Stimulated activated CD8-positive, alpha-beta memory T cell treated with anti-CD3 and anti-CD28 coated beads, Interleukin-2, amount 100 ng/mL, for 48 hours (primary cell): ENCODE data around the gene FAM53A.

Experiments used
- DNase-seq, 2 donors: peaks; one replicate each; pipeline ENCODE4 v3.0.0-alpha.2; 2020; ENCODE audit warnings: low read depth in 2 of 2

FAM53A gene

GRCh38 chr4:1623821-1624518, 60.1 kb downstream of the FAM53A start:
- no peak for DNase-seq

GRCh38 chr4:1623400-1623799, 60.7 kb downstream of the FAM53A start:
- no peak for DNase-seq

- DNase-seq, result no peak
Observed at GRCh38 chr4:1622956-1623355, 61.2 kb downstream of the FAM53A start.

- no peak for DNase-seq
Observed at GRCh38 chr4:1622238-1622637, 61.9 kb downstream of the FAM53A start.

- no peak for DNase-seq
Observed at GRCh38 chr4:1621526-1621925, 62.6 kb downstream of the FAM53A start.

- DNase-seq, result no peak
Observed at GRCh38 chr4:1619151-1619672, 64.9 kb downstream of the FAM53A start.

- DNase-seq, result no peak
Observed at GRCh38 chr4:1618438-1618837, 65.7 kb downstream of the FAM53A start.

- DNase-seq, result no peak
Observed at GRCh38 chr4:1616557-1616930, 67.6 kb downstream of the FAM53A start.

- DNase-seq, result no peak
Observed at GRCh38 chr4:1615786-1616556, 68.1 kb downstream of the FAM53A start.

GRCh38 chr4:1614854-1615595, 69.1 kb downstream of the FAM53A start:
- DNase-seq, result no peak

- DNase-seq, result no peak
Observed at GRCh38 chr4:1614502-1614853, 69.6 kb downstream of the FAM53A start.

GRCh38 chr4:1614049-1614448, 70.1 kb downstream of the FAM53A start:
- DNase-seq, result no peak

- no peak for DNase-seq
Observed at GRCh38 chr4:1613099-1613495, 71.0 kb downstream of the FAM53A start.

GRCh38 chr4:1612278-1613098, 71.6 kb downstream of the FAM53A start:
- no peak for DNase-seq

- no peak for DNase-seq
Observed at GRCh38 chr4:1611501-1611870, 72.6 kb downstream of the FAM53A start.

- no peak for DNase-seq
Observed at GRCh38 chr4:1610791-1611500, 73.2 kb downstream of the FAM53A start.

GRCh38 chr4:1609901-1610790, 74.0 kb downstream of the FAM53A start:
- no peak for DNase-seq

GRCh38 chr4:1608821-1609500, 75.2 kb downstream of the FAM53A start:
- DNase-seq, result no peak

- no peak for DNase-seq
Observed at GRCh38 chr4:1608196-1608820, 75.8 kb downstream of the FAM53A start.
